GM18511 (cell line): ENCODE measurements around the gene CELF5.

Experiments
- ATAC-seq: cut with Tn5 transposase; IDR thresholded peaks from one replicate; pipeline ENCODE4 v1.9.1; 2021; ENCODE audit warnings: mild to moderate bottlenecking, moderate library complexity; ENCODE audit not compliant: unreplicated experiment

The CELF5 gene

GRCh38 chr19:3270902-3271301 lies 46.4 kb downstream of the CELF5 start:
- ATAC-seq, result no peak

GRCh38 chr19:3272401-3272931 lies 48.0 kb downstream of the CELF5 start:
- ATAC-seq, result no peak

DNA sequence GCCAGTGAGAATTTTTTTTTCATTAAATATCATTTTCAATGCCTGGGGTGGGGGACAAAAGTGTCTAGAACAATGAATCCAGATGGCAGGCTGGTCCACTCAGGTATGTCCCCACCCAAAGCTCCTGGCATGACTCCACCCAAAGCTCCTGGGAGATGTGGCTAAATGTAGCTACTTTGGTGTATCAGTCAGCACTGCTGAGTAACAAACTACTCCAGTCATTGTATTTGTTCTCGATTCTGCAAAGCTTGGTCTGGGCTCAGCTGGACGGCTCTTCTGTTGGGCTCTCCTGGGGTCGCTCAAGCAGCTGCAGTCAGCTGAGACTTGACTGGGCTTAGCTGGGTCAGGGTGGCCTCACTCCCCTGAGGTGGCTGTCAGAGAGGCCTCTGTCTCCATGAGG lies 48.5 kb downstream of the CELF5 start:
- ATAC-seq, result no peak

DNA sequence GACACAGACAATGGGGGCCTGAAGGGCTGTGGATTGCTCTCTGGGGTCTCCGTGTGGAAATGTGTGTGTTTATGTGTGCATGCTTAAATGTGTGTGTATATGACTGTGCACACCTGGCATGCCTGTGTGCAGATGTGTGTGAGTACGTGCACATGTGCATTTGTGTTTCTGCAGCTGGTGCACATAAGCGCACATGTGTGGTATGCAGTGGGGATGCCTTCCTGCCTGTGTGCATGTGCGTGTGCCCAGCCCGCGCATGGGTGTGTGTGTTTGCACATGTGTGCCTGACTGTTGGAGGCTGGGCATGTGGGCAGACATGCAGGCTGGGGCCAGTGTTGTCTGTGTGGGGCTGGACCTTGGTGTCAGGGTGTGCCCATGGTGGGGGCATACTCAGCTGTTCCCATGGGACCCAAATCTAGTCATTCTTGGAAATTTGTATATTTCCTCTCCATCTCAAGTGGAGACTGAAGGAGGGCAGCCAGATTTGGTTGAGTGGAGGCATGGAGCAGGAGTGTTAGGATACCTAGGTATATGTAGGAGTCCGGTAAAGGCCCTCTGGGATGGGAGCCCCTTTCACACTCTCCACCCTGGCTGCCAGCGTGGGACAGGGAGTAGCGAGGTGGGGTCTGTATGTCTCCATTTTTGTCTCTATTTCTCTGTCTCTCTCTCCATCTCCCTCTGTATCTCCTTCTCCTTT lies 49.9 kb downstream of the CELF5 start:
- ATAC-seq, result no peak

GRCh38 chr19:3274942-3275582 lies 50.6 kb downstream of the CELF5 start:
- ATAC-seq, result no peak

GRCh38 chr19:3275583-3276340 lies 51.3 kb downstream of the CELF5 start:
- ATAC-seq, result no peak

- ATAC-seq, result no peak
Observed at GRCh38 chr19:3276341-3276799, 51.9 kb downstream of the CELF5 start.

DNA sequence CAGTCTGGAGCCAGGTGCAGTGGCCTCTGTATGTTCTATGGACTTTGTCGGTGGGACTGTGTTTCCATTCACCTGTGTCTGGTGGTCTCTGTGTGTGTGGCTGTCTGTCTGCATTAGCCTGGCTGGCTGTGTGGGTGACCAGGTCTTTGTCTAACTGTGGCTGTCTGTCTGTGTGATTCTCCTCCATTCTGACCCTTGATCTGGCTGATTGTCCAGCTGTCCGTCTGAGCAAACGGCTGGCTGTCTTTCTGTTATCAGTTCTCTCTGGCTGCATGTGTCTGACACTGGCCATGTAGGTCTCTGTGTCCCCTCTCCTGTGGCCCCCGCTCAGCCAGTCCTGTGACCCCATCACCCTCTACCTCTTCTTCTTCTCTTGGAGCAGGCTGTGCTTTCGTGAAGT lies 53.2 kb downstream of the CELF5 start:
- ATAC-seq, result no peak

GRCh38 chr19:3278294-3278693 lies 53.8 kb downstream of the CELF5 start:
- no peak for ATAC-seq

GRCh38 chr19:3278749-3279148 lies 54.3 kb downstream of the CELF5 start:
- no peak for ATAC-seq

- no peak for ATAC-seq
Observed at GRCh38 chr19:3279306-3279705, 54.8 kb downstream of the CELF5 start.

DNA sequence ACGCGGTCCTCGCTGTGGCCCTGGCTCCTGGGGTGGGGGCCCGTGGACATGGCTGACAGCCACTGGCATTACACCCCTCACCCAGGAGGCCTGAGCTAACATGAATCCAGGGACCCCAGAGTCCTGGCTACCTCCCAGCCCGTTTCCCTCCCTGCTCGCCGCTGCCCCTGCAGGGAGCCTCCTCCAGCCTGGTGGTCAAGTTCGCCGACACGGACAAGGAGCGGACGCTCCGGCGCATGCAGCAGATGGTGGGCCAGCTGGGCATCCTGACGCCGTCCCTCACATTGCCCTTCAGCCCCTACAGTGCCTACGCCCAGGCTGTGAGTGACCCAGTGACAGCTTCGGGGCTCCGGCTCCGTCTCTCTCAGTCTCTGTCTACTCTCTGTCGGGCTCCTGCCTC lies 56.6 kb downstream of the CELF5 start:
- no peak for ATAC-seq

GRCh38 chr19:3282155-3282554 lies 57.7 kb downstream of the CELF5 start:
- ATAC-seq, result no peak

- ATAC-seq, result no peak
Observed at GRCh38 chr19:3282564-3282963, 58.1 kb downstream of the CELF5 start.

GRCh38 chr19:3283246-3283751 lies 58.8 kb downstream of the CELF5 start:
- no peak for ATAC-seq

- no peak for ATAC-seq
Observed at GRCh38 chr19:3283886-3284657, 59.6 kb downstream of the CELF5 start.

- no peak for ATAC-seq
Observed at GRCh38 chr19:3284759-3285646, 60.5 kb downstream of the CELF5 start.

DNA sequence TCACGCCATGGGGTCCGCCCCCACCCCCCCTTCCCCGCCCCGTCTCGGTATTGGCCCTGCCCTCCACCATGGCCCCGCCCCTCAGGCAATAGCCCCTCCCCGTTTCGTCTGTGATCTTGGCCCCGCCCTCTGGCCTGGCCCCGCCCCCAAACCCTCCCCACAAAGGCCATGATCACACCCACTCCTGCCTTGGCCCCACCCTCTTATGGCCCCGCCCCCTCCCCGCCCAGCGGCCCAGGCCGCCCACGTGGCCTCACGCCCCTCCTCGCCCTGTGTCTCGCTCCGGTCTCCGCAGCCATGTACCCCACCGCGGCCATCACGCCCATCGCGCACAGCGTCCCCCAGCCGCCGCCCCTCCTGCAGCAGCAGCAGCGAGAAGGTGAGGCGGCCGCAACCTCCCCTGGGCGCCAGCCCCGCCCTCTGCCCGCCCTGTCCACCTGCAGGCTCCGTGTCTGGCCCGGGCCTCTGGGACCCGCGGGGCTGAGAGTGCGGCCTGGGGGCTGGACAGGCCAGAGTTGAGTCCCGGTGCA lies 61.3 kb downstream of the CELF5 start:
- no peak for ATAC-seq

GRCh38 chr19:3287814-3288213 lies 63.4 kb downstream of the CELF5 start:
- no peak for ATAC-seq
